Endodermal cell (in vitro differentiated cells): Measurements from ENCODE around the gene FRMD3. TPM values are rescaled to one million over a fixed set of nuclear protein-coding genes. Genes with fewer than 3 reads are reported as not detected.

ENCODE experiments used
- DNase-seq: peaks from one replicate; pipeline ENCODE4 v3.0.0-alpha.2; 2017
- H3K27ac ChIP-seq: 2 replicates; pipeline ENCODE4 v1.5.1; 2013; ENCODE audit warnings: mild to moderate bottlenecking, low read depth, low read length, moderate library complexity
- H3K27me3 ChIP-seq: 2 replicates; pipeline ENCODE4 v1.6.1; 2013; ENCODE audit warnings: mild to moderate bottlenecking, low read length, moderate library complexity; ENCODE audit not compliant: insufficient read depth, control insufficient read depth, poor library complexity, severe bottlenecking
- H3K36me3 ChIP-seq: 2 replicates; pipeline ENCODE4 v1.7.0; 2013; ENCODE audit warnings: mild to moderate bottlenecking, low read length, moderate library complexity; ENCODE audit not compliant: control insufficient read depth, insufficient read depth
- H3K4me1 ChIP-seq: one replicate; pipeline ENCODE4 v1.7.0; 2013; ENCODE audit warnings: low read length; ENCODE audit not compliant: control insufficient read depth, insufficient read depth
- H3K4me3 ChIP-seq: 2 replicates; pipeline ENCODE4 v1.5.1; 2013; ENCODE audit warnings: mild to moderate bottlenecking, low read length, moderate library complexity
- H3K9ac ChIP-seq: 2 replicates; pipeline ENCODE4 v1.6.1; 2013; ENCODE audit warnings: mild to moderate bottlenecking, low read length, moderate library complexity; ENCODE audit not compliant: poor library complexity, severe bottlenecking; ENCODE audit errors: extremely low read depth
- H3K9me3 ChIP-seq: 2 replicates; pipeline ENCODE4 v1.6.1; 2013; ENCODE audit warnings: mild to moderate bottlenecking, low read length, moderate library complexity; ENCODE audit not compliant: control insufficient read depth
- H3K27ac Mint-ChIP-seq: 2 replicates; pipeline ENCODE4 v1.8.0; 2020; ENCODE audit warnings: mixed read lengths
- H3K27me3 Mint-ChIP-seq: 2 replicates; pipeline ENCODE4 v1.8.0; 2021; ENCODE audit warnings: mild to moderate bottlenecking, mixed read lengths; ENCODE audit not compliant: insufficient read depth
- H3K36me3 Mint-ChIP-seq: 2 replicates; pipeline ENCODE4 v1.8.0; 2020; ENCODE audit warnings: low read depth, mixed read lengths
- H3K4me1 Mint-ChIP-seq: 2 replicates; pipeline ENCODE4 v1.8.0; 2020; ENCODE audit warnings: mixed read lengths
- H3K4me3 Mint-ChIP-seq: 2 replicates; pipeline ENCODE4 v1.8.0; 2020; ENCODE audit warnings: mild to moderate bottlenecking, moderate library complexity, mixed read lengths
- H3K9me3 Mint-ChIP-seq: 2 replicates; pipeline ENCODE4 v1.8.0; 2020; ENCODE audit warnings: mild to moderate bottlenecking, mixed read lengths
- WGBS, 2 experiments: methylation state at CpG; one replicate each; pipeline versions ENCODE4 v1.1.5 to v1.1.7; 2013; ENCODE audit warnings: missing lambda C conversion rate in 2 of 2, mixed read lengths in 1 of 2; ENCODE audit not compliant: insufficient coverage in 1 of 2, insufficient read length in 1 of 2; 5-methylcytosine and 5-hydroxymethylcytosine counted together
- total RNA-seq, 2 donors: library from RNA; stranded (reverse); fragmentation: NEBNext Ultra II Directional in 1 of 2; extraction: Animal tissue kit (Norgen Biotek cat#: 25700) in 1 of 2; gene quantifications; 2 replicates in 1 of 2; 3 replicates in 1 of 2; pipeline ENCODE4 v1.2.1, GENCODE V29; 2021
- TF ChIP-seq, protein P1 (sequence below): fragments of 200-600 bp; sonication (generic); conservative IDR thresholded peaks from 2 replicates; pipeline ENCODE4 v1.5.0; 2021; ENCODE audit warnings: antibody characterized with exemption, mild to moderate bottlenecking

The FRMD3 gene
- total RNA-seq, 2 donors from 2014 or later = 0.13 to 0.35 TPM

DNA sequence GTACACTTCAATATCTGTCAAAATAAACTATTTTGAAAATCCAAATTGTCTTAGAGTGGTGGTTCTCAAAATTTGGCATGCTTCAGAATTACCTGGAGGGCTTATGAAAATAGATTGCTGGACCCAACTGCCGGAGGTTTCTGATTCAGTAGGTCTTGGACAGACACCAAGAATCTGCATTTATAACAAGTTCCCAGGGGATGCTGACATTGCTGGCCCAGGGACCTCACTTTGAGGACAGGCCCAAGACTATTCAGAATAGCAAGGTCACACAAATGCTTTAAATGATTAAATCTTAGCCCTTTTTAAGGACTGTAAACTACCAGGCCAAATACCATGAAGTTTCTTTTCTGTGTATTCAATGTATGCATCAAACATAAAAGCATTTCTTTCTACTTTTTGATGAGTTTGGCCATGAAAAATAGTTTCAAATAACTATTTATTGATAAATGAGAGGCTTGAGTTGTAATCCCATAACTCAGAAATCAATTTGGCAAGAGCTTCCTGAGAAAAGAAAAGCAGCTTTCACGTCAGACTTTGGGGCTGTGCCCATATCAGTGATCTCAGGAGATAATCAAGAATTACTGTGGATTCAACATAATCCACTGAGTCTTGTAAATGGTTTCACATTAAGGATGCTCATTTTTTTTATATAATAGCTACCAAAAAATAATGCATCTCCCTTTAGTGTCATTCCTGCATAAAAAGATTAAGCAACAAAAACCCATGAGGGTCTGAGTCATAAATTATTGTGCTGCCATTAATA lies 191.4 kb downstream of the FRMD3 start:
- Histone ChIP-seq H3K9ac (no peak overlapping the region), H3K4me1 (no peaks in the 10 kb centered on the region), H3K27me3 (no peaks in the 10 kb centered on the region), H3K4me3 (no peak overlapping the region), H3K9me3 (no peaks in the 10 kb centered on the region), H3K27ac (no peak overlapping the region), H3K36me3 (no peaks in the 10 kb centered on the region)
- Mint-ChIP-seq H3K4me1 (no peaks in the 10 kb centered on the region), H3K9me3 (no peaks in the 10 kb centered on the region), H3K27me3 (no peaks in the 10 kb centered on the region), H3K27ac (no peak overlapping the region), H3K36me3 (no peaks in the 10 kb centered on the region), H3K4me3 (no peak overlapping the region)
- DNase-seq = no peak
- TF ChIP-seq, protein P1, sequence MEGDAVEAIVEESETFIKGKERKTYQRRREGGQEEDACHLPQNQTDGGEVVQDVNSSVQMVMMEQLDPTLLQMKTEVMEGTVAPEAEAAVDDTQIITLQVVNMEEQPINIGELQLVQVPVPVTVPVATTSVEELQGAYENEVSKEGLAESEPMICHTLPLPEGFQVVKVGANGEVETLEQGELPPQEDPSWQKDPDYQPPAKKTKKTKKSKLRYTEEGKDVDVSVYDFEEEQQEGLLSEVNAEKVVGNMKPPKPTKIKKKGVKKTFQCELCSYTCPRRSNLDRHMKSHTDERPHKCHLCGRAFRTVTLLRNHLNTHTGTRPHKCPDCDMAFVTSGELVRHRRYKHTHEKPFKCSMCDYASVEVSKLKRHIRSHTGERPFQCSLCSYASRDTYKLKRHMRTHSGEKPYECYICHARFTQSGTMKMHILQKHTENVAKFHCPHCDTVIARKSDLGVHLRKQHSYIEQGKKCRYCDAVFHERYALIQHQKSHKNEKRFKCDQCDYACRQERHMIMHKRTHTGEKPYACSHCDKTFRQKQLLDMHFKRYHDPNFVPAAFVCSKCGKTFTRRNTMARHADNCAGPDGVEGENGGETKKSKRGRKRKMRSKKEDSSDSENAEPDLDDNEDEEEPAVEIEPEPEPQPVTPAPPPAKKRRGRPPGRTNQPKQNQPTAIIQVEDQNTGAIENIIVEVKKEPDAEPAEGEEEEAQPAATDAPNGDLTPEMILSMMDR = no peak
- 85 to 100% methylated on average over 1 to 2 of the region's 2 CpGs for WGBS, 2 experiments

DNA sequence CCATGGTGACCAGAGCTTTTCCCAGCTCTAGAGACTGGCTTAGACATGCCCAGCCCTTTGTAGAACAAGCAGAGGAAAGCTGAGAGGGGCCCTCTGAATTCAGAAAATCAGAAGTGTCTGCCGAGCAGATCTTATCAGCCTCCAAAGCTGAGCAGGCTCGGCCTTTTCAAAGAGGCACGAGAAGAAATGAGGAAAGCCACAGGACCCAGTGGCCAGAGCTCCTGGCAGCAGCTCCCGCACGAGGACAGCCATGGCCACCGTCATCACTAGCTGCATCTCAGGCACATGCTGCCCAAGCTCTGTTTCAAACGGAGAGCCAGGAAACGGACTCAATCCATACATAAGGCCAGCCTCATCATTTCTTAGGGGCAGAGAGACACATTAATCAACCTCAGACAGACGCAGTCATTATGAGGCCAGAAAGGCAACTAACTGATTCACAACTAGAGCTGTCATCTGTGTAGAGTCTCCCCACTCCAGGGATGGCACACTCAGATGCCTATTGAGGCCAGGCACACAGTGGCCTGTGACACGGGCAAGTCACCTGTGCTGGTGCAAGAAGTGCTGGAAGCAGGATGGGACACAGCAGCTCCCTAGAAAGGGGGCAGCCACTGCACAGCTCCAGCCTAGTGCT lies 194.7 kb downstream of the FRMD3 start:
- Mint-ChIP-seq H3K4me1 (no peaks in the 10 kb centered on the region), H3K27me3 (no peaks in the 10 kb centered on the region), H3K9me3 (no peaks in the 10 kb centered on the region), H3K27ac (no peak overlapping the region), H3K36me3 (no peaks in the 10 kb centered on the region), H3K4me3 (no peak overlapping the region)
- no peaks in the 10 kb centered on the region for H3K36me3 ChIP-seq
- H3K9me3 ChIP-seq = no peaks in the 10 kb centered on the region
- H3K27me3 ChIP-seq = no peaks in the 10 kb centered on the region
- 90% methylated on average over 10 of the region's 10 CpGs for WGBS, 2 experiments
- no peak overlapping the region for H3K27ac ChIP-seq
- TF ChIP-seq, protein P1 = no peak
- no peak overlapping the region for H3K4me3 ChIP-seq
- no peak overlapping the region for H3K9ac ChIP-seq
- no peaks in the 10 kb centered on the region for H3K4me1 ChIP-seq
- no peak for DNase-seq

DNA sequence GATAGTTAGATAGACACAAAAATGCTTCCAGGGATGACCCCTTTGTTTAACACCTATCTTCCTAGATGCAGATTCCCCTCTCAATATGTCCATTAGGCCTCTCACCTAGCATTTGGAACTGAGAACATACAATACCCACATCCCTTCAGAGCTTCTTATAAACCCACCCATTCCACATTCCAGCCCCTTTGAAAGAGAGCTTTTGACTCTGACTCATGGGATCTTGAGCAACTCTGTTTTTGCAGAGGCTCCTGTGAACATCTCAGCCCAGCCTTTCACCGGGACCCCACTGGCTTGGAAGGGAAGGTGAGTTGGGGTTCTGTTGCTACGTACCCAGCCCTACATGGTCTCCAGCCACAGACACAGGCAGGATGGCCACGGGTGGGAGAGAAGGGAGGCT lies 195.5 kb downstream of the FRMD3 start:
- no peak overlapping the region for H3K9ac ChIP-seq
- TF ChIP-seq, protein P1 = no peak
- DNase-seq = no peak
- H3K4me1 Mint-ChIP-seq = no peaks in the 10 kb centered on the region
- H3K4me1 ChIP-seq = no peaks in the 10 kb centered on the region
- H3K27me3 ChIP-seq = no peaks in the 10 kb centered on the region
- no peak overlapping the region for H3K4me3 ChIP-seq
- H3K27ac Mint-ChIP-seq = no peak overlapping the region
- 86% methylated on average over 3 of the region's 3 CpGs; no CpG with 5 or more reads in 1 of the 2 experiments for WGBS, 2 experiments
- H3K36me3 Mint-ChIP-seq = no peaks in the 10 kb centered on the region
- H3K27me3 Mint-ChIP-seq = no peaks in the 10 kb centered on the region
- no peaks in the 10 kb centered on the region for H3K36me3 ChIP-seq
- H3K4me3 Mint-ChIP-seq = no peak overlapping the region
- H3K27ac ChIP-seq = no peak overlapping the region
- no peaks in the 10 kb centered on the region for H3K9me3 Mint-ChIP-seq
- H3K9me3 ChIP-seq = no peaks in the 10 kb centered on the region
